K562 (cell line): ENCODE measurements around the gene PRC1. TPM values are rescaled to one million over a fixed set of nuclear protein-coding genes. Genes with fewer than 3 reads are reported as not detected.
A peak's percentile ranks its signal among the peaks of the same experiment; 100 is the strongest.

Experiments used
- ATF2 ChIP-seq: sonication (generic); formaldehyde crosslinking; IDR thresholded peaks from 2 replicates; pipeline ENCODE4 v1.8.1; 2022; ENCODE audit warnings: missing genetic modification reagents
- KHSRP ChIP-seq: fragments of 450-650 bp; IDR thresholded peaks from 2 replicates; pipeline ENCODE4 v1.6.1; 2017
- MITF ChIP-seq: IDR thresholded peaks from 2 replicates; pipeline ENCODE4 v1.6.1; 2014; ENCODE audit warnings: antibody characterized with exemption
- NFATC3 ChIP-seq: fragments of 450-650 bp; IDR thresholded peaks from 2 replicates; pipeline ENCODE4 v1.6.1; 2017; ENCODE audit warnings: mild to moderate bottlenecking
- TCF15 ChIP-seq: fragments of 250-450 bp; sonication (Bioruptor Pico); IDR thresholded peaks from 2 replicates; pipeline ENCODE4 v1.8.0; 2022; ENCODE audit warnings: moderate library complexity, mild to moderate bottlenecking, inconsistent platforms
- ZBTB12 ChIP-seq: fragments of 250-450 bp; sonication (Bioruptor Pico); IDR thresholded peaks from 2 replicates; pipeline ENCODE4 v1.4.0; 2020
- ZFPM2 ChIP-seq: fragments of 250-450 bp; sonication (Bioruptor Pico); IDR thresholded peaks from 2 replicates; pipeline ENCODE4 v1.5.1; 2022; ENCODE audit warnings: mild to moderate bottlenecking
- ZNF583 ChIP-seq: fragments of 250-450 bp; sonication (Bioruptor Pico); IDR thresholded peaks from 2 replicates; pipeline ENCODE4 v1.4.0; 2020
- ZNF766 ChIP-seq: fragments of 200-800 bp; sonication (Bioruptor generic); conservative IDR thresholded peaks from 2 replicates; pipeline ENCODE4 v1.6.1; 2016; ENCODE audit warnings: missing genetic modification characterization, missing compliant biosample characterization
- polyA plus RNA-seq, 8 experiments: library from polyadenylated mRNA; depleted of rRNA in 4 of 8; stranded (reverse) in 5 of 8; unstranded in 3 of 8; fragments of >200 nt; fragmentation: Nextera tagmentation in 2 of 8; fragmentation: Illumina TruSeq in 1 of 8; extraction: Ambion mirVana in 2 of 8; extraction: Trizol in 1 of 8; gene quantifications; 2 replicates each; pipeline versions ENCODE4 v1.2.1 to v1.2.3, GENCODE V29; 2011 to 2014; ENCODE audit warnings: inconsistent platforms in 1 of 8, missing spikeins in 1 of 8
- total RNA-seq, 7 experiments: library from RNA; depleted of rRNA in 6 of 7; stranded (reverse); fragments of >200 nt in 6 of 7; fragmentation: Illumina TruSeq in 2 of 7; extraction: Trizol in 2 of 7; gene quantifications; 2 replicates each; pipeline versions ENCODE4 v1.2.1 to v1.2.3, GENCODE V29; 2011 to 2021; ENCODE audit warnings: low replicate concordance in 1 of 7
- TF ChIP-seq, protein P1 (sequence below): fragments of 250-450 bp; sonication (Bioruptor Pico); IDR thresholded peaks from 2 replicates; pipeline ENCODE4 v1.4.0; 2020
- TF ChIP-seq, protein P2 (sequence below): sonication (generic); formaldehyde crosslinking; IDR thresholded peaks from 2 replicates; pipeline ENCODE4 v1.8.0; 2022; ENCODE audit warnings: mild to moderate bottlenecking, missing genetic modification reagents

Gene PRC1
- total and polyA plus RNA-seq, 9 of the 15 experiments (the other 6 are each of a cell fraction or from before 2014, with no cell fraction given): 156 to 391 (median 240) TPM

GRCh38 chr15:90954712-90955623 is 39.4 kb downstream of the PRC1 start, which contains the start of gene RCCD1 (continued):
- TF ChIP-seq TCF15 (CRISPR knock-in tag) (no peak), ZBTB12 (CRISPR knock-in tag) (peak; percentile 70), ZNF766 (CRISPR knock-in tag) (peak; percentile 66; the same call in 1 of the 2 replicates), NFATC3 (no peak), ATF2 (CRISPR knock-in tag) (peak; percentile 79), MITF (no peak; the same call in 1 of the 2 replicates), ZNF583 (CRISPR knock-in tag) (peak; percentile 54; the same call in 1 of the 2 replicates), KHSRP (no peak), ZFPM2 (CRISPR knock-in tag) (peak; percentile 11; the same call in 1 of the 2 replicates)
- TF ChIP-seq, protein P1, sequence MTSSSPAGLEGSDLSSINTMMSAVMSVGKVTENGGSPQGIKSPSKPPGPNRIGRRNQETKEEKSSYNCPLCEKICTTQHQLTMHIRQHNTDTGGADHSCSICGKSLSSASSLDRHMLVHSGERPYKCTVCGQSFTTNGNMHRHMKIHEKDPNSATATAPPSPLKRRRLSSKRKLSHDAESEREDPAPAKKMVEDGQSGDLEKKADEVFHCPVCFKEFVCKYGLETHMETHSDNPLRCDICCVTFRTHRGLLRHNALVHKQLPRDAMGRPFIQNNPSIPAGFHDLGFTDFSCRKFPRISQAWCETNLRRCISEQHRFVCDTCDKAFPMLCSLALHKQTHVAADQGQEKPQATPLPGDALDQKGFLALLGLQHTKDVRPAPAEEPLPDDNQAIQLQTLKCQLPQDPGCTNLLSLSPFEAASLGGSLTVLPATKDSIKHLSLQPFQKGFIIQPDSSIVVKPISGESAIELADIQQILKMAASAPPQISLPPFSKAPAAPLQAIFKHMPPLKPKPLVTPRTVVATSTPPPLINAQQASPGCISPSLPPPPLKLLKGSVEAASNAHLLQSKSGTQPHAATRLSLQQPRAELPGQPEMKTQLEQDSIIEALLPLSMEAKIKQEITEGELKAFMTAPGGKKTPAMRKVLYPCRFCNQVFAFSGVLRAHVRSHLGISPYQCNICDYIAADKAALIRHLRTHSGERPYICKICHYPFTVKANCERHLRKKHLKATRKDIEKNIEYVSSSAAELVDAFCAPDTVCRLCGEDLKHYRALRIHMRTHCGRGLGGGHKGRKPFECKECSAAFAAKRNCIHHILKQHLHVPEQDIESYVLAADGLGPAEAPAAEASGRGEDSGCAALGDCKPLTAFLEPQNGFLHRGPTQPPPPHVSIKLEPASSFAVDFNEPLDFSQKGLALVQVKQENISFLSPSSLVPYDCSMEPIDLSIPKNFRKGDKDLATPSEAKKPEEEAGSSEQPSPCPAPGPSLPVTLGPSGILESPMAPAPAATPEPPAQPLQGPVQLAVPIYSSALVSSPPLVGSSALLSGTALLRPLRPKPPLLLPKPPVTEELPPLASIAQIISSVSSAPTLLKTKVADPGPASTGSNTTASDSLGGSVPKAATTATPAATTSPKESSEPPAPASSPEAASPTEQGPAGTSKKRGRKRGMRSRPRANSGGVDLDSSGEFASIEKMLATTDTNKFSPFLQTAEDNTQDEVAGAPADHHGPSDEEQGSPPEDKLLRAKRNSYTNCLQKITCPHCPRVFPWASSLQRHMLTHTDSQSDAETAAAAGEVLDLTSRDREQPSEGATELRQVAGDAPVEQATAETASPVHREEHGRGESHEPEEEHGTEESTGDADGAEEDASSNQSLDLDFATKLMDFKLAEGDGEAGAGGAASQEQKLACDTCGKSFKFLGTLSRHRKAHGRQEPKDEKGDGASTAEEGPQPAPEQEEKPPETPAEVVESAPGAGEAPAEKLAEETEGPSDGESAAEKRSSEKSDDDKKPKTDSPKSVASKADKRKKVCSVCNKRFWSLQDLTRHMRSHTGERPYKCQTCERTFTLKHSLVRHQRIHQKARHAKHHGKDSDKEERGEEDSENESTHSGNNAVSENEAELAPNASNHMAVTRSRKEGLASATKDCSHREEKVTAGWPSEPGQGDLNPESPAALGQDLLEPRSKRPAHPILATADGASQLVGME (CRISPR knock-in tag): no peak
- TF ChIP-seq, protein P2, sequence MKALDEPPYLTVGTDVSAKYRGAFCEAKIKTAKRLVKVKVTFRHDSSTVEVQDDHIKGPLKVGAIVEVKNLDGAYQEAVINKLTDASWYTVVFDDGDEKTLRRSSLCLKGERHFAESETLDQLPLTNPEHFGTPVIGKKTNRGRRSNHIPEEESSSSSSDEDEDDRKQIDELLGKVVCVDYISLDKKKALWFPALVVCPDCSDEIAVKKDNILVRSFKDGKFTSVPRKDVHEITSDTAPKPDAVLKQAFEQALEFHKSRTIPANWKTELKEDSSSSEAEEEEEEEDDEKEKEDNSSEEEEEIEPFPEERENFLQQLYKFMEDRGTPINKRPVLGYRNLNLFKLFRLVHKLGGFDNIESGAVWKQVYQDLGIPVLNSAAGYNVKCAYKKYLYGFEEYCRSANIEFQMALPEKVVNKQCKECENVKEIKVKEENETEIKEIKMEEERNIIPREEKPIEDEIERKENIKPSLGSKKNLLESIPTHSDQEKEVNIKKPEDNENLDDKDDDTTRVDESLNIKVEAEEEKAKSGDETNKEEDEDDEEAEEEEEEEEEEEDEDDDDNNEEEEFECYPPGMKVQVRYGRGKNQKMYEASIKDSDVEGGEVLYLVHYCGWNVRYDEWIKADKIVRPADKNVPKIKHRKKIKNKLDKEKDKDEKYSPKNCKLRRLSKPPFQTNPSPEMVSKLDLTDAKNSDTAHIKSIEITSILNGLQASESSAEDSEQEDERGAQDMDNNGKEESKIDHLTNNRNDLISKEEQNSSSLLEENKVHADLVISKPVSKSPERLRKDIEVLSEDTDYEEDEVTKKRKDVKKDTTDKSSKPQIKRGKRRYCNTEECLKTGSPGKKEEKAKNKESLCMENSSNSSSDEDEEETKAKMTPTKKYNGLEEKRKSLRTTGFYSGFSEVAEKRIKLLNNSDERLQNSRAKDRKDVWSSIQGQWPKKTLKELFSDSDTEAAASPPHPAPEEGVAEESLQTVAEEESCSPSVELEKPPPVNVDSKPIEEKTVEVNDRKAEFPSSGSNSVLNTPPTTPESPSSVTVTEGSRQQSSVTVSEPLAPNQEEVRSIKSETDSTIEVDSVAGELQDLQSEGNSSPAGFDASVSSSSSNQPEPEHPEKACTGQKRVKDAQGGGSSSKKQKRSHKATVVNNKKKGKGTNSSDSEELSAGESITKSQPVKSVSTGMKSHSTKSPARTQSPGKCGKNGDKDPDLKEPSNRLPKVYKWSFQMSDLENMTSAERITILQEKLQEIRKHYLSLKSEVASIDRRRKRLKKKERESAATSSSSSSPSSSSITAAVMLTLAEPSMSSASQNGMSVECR (CRISPR knock-in tag): peak; percentile 74
